VCaP (cell line): ENCODE results near the gene FSTL4.

Source experiments
- H3K27ac ChIP-seq: fragments of 450-650 bp; 2 replicates; pipeline ENCODE4 v1.5.1; 2017
- CTCF ChIP-seq: fragments of 450-650 bp; conservative IDR thresholded peaks from 2 replicates; pipeline ENCODE4 v1.5.1; 2017; ENCODE audit warnings: mild to moderate bottlenecking, moderate library complexity

FSTL4 gene

GRCh38 chr5:133353741-133354140 is 258.6 kb downstream of the FSTL4 start:
- TF ChIP-seq CTCF: no peak
- H3K27ac ChIP-seq: no peak overlapping the region

GRCh38 chr5:133348406-133348805 is 263.9 kb downstream of the FSTL4 start:
- TF ChIP-seq CTCF: no peak
- H3K27ac ChIP-seq: no peak overlapping the region

GRCh38 chr5:133347039-133347438 is 265.3 kb downstream of the FSTL4 start:
- H3K27ac ChIP-seq: no peak overlapping the region
- peak; percentile 57 for TF ChIP-seq CTCF

- no peak for TF ChIP-seq CTCF
- H3K27ac ChIP-seq: no peak overlapping the region
These were observed 268.1 kb downstream of the FSTL4 start for GRCh38 chr5:133344266-133344665.

GRCh38 chr5:133343196-133343595 is 269.1 kb downstream of the FSTL4 start:
- H3K27ac ChIP-seq: no peak overlapping the region
- TF ChIP-seq CTCF: no peak

GRCh38 chr5:133341915-133342710 is 270.2 kb downstream of the FSTL4 start:
- TF ChIP-seq CTCF: no peak
- H3K27ac ChIP-seq: no peak overlapping the region

GRCh38 chr5:133341296-133341695 is 271.0 kb downstream of the FSTL4 start:
- no peak overlapping the region for H3K27ac ChIP-seq
- TF ChIP-seq CTCF: no peak
